Measurements from ENCODE around the gene MAK.

DNA sequence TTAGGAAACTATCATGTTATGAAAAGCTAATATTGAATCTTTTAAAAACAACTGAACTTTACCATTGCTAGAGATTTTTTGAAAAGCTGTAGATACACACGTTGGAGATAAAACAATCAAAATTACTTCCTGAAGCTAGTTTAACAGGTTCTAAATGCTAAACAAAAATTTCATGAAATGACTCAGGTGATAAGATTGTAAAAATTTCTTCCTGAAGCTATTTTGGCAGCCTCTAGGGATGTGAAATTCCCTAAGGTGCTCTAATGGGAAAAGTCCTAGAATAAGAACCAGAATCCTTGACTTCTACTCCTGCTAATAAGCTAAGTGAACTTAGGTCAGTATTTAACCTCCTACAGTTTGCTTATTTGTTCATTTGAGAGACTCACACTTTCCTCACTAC lies 35.0 kb upstream of the MAK start:
- TF ChIP-seq, protein P1, sequence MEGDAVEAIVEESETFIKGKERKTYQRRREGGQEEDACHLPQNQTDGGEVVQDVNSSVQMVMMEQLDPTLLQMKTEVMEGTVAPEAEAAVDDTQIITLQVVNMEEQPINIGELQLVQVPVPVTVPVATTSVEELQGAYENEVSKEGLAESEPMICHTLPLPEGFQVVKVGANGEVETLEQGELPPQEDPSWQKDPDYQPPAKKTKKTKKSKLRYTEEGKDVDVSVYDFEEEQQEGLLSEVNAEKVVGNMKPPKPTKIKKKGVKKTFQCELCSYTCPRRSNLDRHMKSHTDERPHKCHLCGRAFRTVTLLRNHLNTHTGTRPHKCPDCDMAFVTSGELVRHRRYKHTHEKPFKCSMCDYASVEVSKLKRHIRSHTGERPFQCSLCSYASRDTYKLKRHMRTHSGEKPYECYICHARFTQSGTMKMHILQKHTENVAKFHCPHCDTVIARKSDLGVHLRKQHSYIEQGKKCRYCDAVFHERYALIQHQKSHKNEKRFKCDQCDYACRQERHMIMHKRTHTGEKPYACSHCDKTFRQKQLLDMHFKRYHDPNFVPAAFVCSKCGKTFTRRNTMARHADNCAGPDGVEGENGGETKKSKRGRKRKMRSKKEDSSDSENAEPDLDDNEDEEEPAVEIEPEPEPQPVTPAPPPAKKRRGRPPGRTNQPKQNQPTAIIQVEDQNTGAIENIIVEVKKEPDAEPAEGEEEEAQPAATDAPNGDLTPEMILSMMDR (IDR thresholded peaks at IDR 0.05) = no peak
- TF ChIP-seq POLR2A (IDR thresholded peaks at IDR 0.05) = no peak

Measured in testis (tissue), 2 donors.